NCI-H146 treated with DMSO at 0.1 percent for 48 hours (cell line): ENCODE data around the gene LTBP1.
A peak's percentile ranks its signal among the peaks of the same experiment; 100 is the strongest.
"Not testable (repeated sequence)": the region's sequence is repeated elsewhere in the genome, so short reads cannot be mapped to it uniquely, and the experiment has no call there.

Experiments
- DNase-seq: peaks from one replicate; lab custom pipeline; 2025; ENCODE audit not compliant: unreplicated experiment; lab: John Stamatoyannopoulos, UW

Gene LTBP1

DNA sequence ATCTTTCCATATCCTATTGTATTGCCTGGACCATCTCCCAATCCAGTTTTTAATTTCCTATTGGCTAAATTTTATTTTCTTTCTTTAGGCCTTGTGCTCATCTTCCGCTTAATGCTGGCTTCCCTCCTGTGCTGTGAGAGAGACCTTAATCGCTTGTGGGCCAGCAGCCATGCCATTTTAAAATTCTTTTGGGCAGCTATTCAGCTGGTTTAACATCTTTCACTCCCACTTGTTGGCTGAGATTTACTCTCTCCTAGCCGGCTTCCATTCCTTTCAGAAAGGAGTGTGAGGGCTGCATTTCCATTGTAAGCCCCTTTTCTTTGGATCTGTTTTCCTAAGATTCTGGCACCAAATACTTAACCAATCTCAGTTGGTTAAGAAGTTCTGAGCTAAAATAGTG is 388.8 kb downstream of the LTBP1 start:
- no peak for DNase-seq

DNA sequence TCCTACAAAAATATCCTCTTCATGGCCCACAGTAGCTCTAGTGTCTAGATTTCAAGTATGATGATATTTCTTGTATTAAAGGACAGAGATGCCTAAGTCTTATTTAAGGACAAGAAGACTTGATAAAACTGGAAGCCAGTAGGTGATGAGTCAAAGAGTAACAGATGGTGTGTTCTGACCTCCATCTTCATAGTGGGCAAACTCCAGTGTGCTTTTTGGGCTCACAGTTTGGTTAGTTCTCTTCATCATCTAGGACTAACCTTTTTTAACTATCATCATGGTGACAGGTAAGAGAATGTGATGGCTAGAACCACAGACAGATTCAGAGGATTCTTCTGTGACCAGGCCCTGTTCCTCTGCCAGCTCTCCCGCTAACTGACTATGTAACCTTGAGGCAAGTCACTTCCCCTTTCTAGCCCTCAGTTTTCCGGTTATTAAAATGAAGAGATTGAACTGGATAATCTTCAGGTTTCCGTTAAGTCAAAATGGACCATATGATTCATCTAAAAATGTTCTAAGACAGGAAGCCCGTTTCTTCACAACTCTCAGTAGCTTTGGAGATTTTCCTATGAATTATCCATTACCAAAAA is 389.4 kb downstream of the LTBP1 start:
- no peak for DNase-seq

DNA sequence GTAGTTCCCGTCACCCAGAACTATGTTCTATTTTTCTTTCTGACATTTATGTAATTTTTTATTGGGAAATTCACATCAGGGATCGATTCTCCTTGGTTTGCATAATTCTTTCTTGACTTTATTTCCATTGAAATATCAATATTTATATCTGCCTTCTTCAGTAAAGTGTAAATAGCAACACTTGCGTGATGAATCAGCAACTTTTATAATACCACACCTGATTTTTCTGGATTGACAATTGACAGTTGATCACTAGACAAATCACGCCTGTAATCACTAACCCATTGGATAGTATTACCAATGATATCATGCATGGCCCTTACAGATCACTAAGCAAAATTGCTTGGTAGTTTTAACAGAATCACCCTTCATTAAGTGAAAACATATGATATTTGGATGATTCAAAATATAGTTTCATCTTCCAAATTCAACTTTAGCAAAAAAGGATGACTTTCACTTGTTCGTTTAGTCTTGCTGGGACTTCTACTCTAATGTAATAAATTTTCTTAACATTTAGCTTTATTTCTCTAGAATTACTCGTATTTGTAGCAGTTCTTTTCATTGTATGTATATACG is 390.7 kb downstream of the LTBP1 start:
- no peak for DNase-seq

DNA sequence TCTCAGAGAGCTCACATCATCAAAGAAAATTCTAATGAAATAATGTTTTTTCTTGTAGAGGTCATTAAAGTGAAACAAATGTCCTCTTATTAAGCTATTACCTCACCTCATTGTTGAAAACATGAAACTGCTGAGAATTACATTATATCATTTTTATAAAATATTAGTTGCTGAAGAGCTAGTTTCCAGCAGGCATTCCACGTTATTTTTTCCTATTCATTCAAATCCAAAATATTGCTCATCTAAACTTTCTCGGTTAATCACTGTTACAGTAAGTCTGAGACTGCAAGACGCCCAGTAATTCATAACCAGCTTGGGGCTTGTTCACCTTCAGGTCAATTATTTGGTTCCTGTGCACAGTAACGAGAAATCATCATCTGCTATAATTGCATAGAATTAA is 391.2 kb downstream of the LTBP1 start:
- DNase-seq, result no peak

DNA sequence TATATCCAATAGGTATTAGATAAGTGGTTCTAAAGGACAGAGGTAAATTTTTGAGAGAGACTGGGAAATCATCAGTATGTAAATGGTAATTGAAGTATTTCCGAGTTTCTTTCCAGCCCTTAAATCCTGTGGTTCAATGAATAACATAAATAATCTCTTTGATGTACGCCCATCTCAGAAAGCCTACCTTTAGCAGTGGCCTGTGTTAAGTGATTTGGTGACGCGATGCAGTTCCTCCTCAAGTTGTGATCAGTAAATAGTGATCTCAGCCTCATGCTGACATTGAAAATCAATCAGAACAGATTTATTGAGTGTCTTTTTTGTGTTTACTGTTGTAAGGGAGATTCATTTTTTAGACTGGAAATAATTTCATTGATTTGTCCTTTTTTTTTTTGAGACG is 392.5 kb downstream of the LTBP1 start:
- no peak for DNase-seq

DNA sequence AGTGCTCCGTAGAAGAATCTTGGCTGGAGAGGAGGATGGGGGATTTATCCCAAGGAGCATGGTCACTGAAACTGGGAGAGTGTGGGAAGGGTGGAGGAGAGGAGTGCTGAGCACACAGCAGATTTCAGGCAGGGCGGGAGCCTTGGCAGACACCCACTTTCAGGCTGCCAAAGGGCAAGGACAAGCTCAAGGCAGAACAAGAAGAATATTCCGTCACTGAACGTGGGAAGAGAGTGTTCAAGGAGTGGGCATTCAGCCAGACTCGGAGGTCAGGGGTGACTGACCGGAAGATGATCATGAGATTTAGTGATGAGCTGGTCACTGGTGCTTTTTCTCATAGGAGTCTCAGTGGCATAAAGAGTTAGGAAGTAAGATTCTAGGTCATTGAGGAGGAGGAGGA is 393.5 kb downstream of the LTBP1 start:
- no peak for DNase-seq

DNA sequence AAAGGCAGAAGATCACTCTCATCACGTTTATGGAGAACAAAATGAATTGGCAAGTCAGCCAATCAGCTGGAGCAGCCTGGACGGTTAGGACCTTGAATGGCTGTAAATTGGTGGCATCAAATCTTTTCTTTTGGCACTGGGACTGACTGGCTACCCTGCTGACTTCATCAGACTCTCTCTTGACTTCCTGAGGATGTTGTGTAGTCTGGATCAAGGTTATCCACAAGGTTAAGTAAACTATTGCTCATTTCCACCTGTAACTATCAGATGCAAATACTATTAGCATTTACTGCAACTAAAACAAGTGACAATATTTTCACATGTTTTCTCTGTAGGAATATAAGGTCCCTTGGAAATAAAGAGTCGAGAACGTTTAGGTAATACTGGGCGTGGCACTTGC is 395.4 kb downstream of the LTBP1 start:
- DNase-seq, result peak; percentile 10

DNA sequence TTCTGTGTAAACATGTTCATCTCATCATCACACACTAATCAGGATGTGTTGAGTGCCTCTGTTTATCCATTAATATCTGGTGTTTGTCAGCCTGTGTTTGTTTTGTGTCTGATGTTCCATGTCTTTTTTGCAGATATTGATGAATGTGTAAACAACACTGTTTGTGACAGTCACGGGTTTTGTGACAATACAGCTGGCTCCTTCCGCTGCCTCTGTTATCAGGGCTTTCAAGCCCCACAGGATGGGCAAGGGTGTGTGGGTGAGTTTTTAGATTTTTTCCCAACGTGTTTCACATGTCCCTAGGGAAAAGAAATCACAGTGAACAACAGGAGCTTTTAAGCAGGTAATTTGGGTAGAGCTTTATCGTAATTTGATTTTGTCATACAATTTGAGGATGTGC is 396.0 kb downstream of the LTBP1 start:
- peak; percentile 4 for DNase-seq

DNA sequence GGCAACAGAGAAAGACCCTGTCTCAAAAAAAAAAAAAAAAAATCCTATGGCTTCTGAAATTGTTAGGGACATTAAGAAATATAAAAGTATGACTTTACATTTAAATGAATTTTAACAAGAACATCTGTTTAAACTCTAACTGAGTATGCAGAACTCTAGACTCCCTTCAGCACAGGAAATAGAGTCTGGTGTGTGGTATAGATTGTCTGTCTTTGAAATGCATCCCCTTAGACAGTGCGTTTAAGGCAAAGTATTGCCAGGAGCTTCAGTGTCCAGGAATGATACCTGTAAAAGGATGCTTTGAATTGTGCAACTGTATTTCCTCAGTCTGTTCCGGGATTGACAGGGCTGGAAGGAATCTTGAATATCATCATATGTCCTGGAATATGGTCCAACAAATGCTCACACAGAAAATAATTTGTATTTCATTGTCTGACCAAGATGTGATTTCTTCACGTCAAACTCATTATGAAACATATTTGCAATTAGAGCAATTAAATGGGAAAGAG is 396.7 kb downstream of the LTBP1 start:
- DNase-seq, result no peak

DNA sequence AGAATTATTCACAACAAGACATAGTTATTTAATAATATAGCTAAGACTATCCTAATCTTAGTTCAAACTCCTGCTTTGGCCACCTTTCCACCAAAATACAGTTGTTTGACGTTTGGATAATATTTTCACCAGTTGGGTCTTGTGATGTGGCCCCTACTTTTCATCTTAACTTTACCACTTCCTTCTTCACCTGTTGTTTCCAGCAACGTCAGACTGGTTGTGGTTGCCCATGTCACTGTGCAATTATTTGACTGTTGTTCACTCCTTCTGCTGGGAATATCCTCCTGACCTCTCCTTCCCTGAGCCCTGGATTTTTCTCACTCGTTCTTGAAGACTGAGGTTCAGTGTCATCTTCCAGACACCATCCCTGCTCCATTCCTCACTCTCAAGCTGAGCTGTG is 397.5 kb downstream of the LTBP1 start:
- DNase-seq, result no peak

DNA sequence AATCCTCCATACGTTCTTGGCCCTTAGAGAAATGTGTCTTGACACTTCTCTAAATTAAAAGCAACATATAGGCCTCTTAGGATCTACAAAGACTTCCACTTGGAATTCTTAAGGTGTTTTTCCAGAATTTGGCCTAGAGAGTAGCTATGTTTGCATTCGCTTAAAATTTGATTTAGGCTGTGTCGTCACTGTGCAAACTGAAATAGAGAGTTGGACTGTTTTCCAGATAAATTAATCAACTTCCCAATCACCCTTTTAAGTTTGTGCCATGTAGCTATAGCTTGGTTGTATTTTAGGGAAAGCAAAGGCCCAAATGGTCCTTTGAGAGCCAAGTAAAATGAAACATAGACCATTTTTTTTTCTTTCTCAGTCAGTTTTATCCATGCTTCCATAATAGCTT is 401.1 kb downstream of the LTBP1 start:
- no peak for DNase-seq

DNA sequence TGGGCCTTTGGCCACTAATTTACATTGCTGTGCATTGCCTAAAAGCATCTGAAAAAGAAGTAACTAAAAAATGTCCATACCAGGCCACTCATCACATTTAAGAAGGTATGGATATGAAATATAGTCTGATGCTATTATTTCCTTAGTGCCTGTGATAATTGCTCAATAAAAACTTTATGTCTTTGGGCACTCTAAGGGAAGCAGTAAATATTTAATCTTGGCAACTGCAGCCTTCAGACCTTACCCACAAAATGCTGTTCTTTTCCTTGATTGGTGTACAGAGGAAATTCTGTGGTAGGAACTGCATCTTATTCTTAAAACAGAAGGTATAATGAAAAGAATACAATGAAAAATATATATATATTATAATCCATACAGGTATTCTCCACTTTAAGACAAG is 403.9 kb downstream of the LTBP1 start:
- no peak for DNase-seq

DNA sequence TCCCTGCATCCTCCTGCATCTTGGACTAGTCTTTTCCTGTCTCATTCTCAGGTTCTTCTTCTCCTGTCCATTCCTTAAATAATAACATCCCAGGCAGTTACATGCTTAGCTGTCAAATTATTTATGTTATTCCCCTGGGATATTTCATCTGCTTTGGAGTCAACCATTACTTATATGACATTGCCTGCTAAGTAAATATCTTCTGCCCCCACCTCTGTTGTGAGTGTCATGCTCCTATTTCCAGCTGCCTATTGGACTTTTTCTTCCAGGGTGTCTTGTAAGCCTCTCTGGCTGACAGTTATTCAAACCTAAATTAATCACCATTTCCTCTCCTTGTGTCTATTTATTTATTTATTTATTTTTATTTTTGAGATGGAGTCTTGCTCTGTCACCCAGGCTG is 405.0 kb downstream of the LTBP1 start:
- DNase-seq, result no peak

DNA sequence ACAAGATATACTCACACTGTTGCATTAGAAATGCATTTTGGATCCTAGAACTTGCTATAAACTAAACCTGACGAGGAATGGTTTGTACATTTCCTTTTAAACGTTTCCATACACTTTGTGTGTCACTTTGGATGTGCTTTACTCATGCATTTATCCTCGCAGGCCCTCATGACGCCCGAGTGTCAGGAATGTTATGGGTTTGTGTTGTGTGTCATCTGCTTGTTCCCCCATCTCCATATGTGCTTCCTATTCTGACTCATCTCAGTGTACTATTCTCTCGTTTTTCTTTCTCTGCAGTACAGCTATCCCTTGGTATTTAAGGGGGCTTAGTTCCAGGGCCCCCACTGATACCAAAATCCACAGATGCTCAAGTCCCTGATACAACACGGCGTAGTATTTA is 408.2 kb downstream of the LTBP1 start:
- no peak for DNase-seq

DNA sequence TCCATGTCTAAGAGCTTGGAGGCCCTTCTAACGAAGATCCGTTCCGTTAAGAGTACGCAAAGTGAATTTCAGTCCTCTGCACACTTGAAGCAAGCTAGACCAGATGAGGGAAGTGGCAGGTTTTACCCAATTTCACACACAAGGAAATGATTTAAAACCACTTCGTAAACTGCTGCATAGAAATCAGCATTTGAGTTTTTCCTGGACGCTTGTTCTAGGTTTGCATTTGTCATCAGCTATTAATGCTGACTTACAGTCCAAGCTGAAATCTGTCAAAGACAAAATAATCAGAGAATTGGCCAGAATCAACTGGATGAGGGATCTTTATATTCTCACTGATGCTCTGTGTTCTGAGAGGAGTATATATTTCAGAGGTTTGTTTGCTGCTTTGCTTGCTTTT is 412.1 kb downstream of the LTBP1 start:
- no peak for DNase-seq

DNA sequence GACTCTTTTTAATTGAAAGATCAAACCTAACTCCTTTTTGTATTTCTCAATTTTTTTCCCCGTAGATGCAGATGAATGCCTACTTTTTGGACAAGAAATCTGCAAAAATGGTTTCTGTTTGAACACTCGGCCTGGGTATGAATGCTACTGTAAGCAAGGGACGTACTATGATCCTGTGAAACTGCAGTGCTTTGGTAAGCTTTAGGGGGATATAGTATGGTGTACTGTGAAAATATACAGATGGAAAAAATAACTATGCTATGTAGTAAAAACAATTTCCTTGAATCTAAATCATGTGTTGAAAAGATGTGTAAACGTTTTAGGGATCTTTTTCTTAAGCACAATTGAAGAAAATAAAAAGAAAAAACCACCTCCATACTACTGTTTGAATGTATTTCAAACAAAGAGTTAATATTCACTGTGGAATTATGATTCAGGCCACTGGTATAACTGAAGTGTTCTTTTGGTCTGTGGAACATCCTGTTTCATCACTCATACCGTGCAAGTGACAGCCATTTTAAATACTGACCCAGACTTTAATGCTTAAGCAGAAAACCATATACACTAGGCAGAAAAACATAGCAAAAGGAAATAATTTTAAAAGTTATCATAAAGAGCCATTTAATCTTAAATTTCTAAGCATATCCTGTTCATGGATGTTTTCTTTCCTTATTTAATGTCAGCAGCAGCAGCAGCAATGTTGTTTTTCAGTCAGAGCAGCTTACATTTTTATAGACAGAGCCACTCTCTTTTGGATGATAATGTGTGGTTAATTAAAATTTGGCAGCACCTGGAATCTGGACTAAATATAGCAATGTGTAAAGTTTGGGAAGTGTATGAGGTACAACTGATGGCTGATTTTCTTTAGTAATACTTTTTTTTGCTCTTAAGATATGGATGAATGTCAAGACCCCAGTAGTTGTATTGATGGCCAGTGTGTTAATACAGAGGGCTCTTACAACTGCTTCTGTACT is 416.9 kb downstream of the LTBP1 start:
- DNase-seq, result no peak

DNA sequence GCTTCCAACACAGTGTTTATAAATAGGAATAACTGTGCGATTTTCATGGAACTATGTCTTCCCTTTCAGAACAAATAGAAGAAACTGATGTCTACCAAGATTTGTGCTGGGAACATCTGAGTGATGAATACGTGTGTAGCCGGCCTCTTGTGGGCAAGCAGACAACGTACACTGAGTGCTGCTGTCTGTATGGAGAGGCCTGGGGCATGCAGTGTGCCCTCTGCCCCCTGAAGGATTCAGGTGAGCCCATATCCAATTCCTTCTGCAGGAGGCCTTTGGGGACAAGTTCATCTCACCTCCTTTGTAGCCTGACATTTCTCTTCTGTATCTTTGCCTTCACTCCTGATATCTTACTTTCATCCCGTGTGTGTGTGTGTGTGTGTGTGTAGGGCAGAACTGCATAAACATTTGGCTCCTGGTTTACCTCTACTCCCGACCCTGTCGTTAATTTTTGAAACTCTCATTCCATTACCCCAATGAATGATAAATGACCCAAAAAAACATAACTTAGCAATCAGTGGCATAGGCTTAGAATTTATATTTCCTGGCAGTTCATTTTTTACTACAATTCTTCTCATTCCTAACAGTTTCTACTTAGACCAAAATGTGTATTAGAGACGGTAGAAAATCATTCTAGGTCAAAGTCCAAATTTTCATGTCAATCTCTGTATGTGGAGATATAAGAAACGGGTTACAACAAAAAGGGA is 418.7 kb downstream of the LTBP1 start:
- no peak for DNase-seq

DNA sequence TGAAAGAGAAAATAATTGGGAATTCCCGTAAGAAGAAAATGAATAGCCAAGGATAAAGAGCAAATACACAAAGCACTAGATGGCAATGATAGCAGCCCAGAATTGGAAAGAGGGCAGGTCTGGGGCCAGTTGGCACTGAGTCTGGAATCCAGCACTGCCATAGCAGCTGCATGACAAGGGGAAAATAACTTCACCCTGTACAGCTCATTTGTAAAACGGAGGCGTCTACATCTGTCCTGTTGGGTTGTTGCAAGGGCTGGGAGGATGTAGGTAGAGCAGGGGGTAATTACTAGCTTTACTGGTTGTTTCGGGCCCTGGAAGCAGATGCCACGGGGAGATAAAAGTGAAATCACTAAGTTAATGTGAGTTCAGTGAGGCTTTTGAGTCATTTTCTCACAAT is 419.7 kb downstream of the LTBP1 start:
- no peak for DNase-seq

DNA sequence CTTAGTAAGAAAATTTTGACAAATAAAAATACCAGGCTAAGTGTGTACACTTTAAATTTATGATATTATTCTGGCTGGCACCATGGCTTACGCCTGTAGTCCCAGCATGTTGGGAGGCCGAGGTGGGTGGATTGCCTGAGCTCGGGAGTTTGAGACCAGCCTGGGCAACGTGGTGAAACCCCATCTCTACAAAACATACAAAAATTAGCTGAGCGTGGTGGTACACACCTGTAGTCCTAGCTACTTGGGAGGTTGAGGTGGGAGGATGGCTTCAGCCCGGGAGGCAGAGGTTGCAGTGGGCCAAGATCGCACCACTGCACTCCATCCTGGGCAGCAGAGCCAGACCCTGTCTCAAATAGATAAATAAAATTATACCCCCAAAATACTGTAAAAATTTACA is 421.8 kb downstream of the LTBP1 start:
- not testable (repeated sequence) for DNase-seq

DNA sequence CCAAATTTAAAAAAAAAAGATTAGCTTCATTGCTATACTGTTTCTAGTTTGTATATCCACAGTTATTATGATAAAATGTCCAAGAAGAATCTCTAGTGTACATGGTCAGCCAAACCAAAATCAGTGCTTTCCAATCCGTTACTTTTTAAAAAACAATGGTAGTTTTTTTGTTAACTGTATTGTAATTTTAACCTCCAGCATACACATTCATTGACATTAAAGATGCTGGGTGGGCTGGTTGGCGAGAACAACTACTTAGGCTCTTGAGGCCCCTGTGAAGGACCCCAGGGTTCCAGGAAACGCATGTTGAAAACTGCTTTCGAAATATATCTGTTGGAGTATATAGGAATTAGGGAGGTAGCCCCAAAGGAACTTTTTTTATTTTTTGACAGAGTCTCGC is 422.4 kb downstream of the LTBP1 start:
- no peak for DNase-seq

DNA sequence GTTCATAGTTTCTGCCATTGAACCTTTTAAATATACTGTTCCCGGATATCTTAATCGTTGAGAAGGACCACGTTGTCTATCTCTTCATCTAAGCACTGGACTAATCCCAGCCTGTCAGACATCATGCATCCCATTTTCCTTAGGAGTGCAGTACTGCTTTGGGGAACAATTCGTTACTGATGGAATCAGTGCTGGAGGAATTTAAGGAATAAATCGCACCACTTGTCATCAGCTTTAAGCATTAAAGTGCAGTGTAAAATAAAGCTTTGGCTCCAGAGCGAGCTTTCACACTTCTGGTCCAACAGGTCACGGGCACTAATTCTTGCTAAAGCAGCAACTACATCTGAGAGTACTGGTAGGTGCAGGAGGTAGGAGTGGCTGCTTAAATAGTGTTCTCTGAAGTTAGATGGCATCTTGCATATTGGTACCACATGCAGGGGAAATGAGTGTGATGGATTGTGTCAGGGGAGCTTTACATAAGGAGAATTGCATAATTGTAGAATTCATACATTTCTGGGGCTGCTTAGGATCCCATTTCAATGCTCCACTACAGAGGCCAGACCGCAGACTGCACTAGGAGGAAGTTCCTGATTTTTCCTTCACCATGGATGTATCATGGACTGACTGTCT is 424.0 kb downstream of the LTBP1 start:
- DNase-seq, result no peak
